OCI-LY1 (cell line): Measurements from ENCODE around the gene ZBTB8B.

ENCODE experiments used
- H2AFZ ChIP-seq: fragments of 200-600 bp; sonication (generic), shearing (Covaris generic); 2 replicates; pipeline ENCODE4 v1.6.0; 2014; ENCODE audit warnings: antibody characterized with exemption, mild to moderate bottlenecking, low read length
- H3F3A ChIP-seq: fragments of 200-600 bp; sonication (generic), shearing (Covaris generic); 2 replicates; pipeline ENCODE4 v1.6.0; 2014; ENCODE audit warnings: mild to moderate bottlenecking, antibody characterized with exemption, low read length, moderate library complexity; ENCODE audit not compliant: insufficient read depth
- H3K27ac ChIP-seq: fragments of 200-600 bp; sonication (generic); 2 replicates; pipeline ENCODE4 v1.5.1; 2014; ENCODE audit warnings: low read length, mixed run types, mild to moderate bottlenecking, low read depth; ENCODE audit not compliant: poor library complexity, severe bottlenecking
- H3K27me3 ChIP-seq: fragments of 200-600 bp; sonication (generic); 2 replicates; pipeline ENCODE4 v1.6.0; 2014; ENCODE audit warnings: antibody characterized with exemption, mild to moderate bottlenecking, low read length, moderate library complexity; ENCODE audit not compliant: insufficient read depth
- H3K36me3 ChIP-seq: fragments of 200-600 bp; sonication (generic); 2 replicates; pipeline ENCODE4 v1.6.1; 2014; ENCODE audit warnings: mild to moderate bottlenecking, antibody characterized with exemption, low read length, moderate library complexity, mixed read lengths; ENCODE audit not compliant: insufficient read depth
- H3K4me1 ChIP-seq: fragments of 200-600 bp; sonication (generic); 2 replicates; pipeline ENCODE4 v1.5.1; 2014; ENCODE audit warnings: mild to moderate bottlenecking, low read length, moderate library complexity; ENCODE audit not compliant: insufficient read depth, severe bottlenecking
- H3K4me2 ChIP-seq: fragments of 200-600 bp; sonication (generic), shearing (Covaris generic); 2 replicates; pipeline ENCODE4 v1.6.1; 2014; ENCODE audit warnings: low read length
- H3K4me3 ChIP-seq: fragments of 200-600 bp; sonication (generic); 2 replicates; pipeline ENCODE4 v1.5.1; 2014; ENCODE audit warnings: low read length, low read depth, mild to moderate bottlenecking, mixed read lengths; ENCODE audit not compliant: poor library complexity, severe bottlenecking
- H3K79me2 ChIP-seq: fragments of 200-600 bp; shearing (Covaris generic); 2 replicates; pipeline ENCODE4 v1.6.1; 2016; ENCODE audit warnings: mixed run types, low read length, mixed read lengths; ENCODE audit not compliant: insufficient read depth
- H3K9ac ChIP-seq: fragments of 200-600 bp; sonication (generic), shearing (Covaris generic); 2 replicates; pipeline ENCODE4 v1.6.1; 2014; ENCODE audit warnings: mild to moderate bottlenecking, low read length, mixed read lengths
- H3K9me2 ChIP-seq: fragments of 200-600 bp; sonication (generic), shearing (Covaris generic); 2 replicates; pipeline ENCODE4 v1.6.1; 2014; ENCODE audit warnings: low read depth, mild to moderate bottlenecking, low read length, mixed read lengths
- H3K9me3 ChIP-seq: fragments of 200-600 bp; shearing (Covaris generic); 2 replicates; pipeline ENCODE4 v1.6.1; 2014; ENCODE audit warnings: low read length, mixed read lengths
- H4K20me1 ChIP-seq: fragments of 200-600 bp; sonication (generic), shearing (Covaris generic); 2 replicates; pipeline ENCODE4 v1.6.0; 2016; ENCODE audit warnings: mild to moderate bottlenecking, low read length; ENCODE audit not compliant: insufficient read depth
- CTCF ChIP-seq: fragments of 200-600 bp; sonication (generic), shearing (Covaris generic); IDR thresholded peaks from 2 replicates; pipeline ENCODE4 v1.5.1; 2017; ENCODE audit warnings: mild to moderate bottlenecking, antibody characterized with exemption, low read length, moderate library complexity, mixed read lengths
- EZH2 ChIP-seq: fragments of 200-600 bp; sonication (generic), shearing (Covaris generic); IDR thresholded peaks from 2 replicates; pipeline ENCODE4 v1.8.0; 2017; ENCODE audit warnings: borderline replicate concordance, mixed run types, mild to moderate bottlenecking, antibody characterized with exemption, low read length, moderate library complexity, mixed read lengths

ZBTB8B gene

GRCh38 chr1:32509939-32510338 is 45.1 kb downstream of the ZBTB8B start:
- no peaks in the 10 kb centered on the region for H3K27me3 ChIP-seq
- no peak overlapping the region for H2AFZ ChIP-seq
- no peak overlapping the region for H3K27ac ChIP-seq
- no peak overlapping the region for H3K4me3 ChIP-seq
- H3K79me2 ChIP-seq, result no peaks in the 10 kb centered on the region
- no peaks in the 10 kb centered on the region for H3K9me3 ChIP-seq
- no peaks in the 10 kb centered on the region for H4K20me1 ChIP-seq
- TF ChIP-seq EZH2, result no peak
- TF ChIP-seq CTCF, result no peak
- no peaks in the 10 kb centered on the region for H3F3A ChIP-seq
- no peak overlapping the region for H3K4me2 ChIP-seq
- no peak overlapping the region for H3K9ac ChIP-seq
- H3K4me1 ChIP-seq, result no peaks in the 10 kb centered on the region
- H3K36me3 ChIP-seq, result no peaks in the 10 kb centered on the region
- no peaks in the 10 kb centered on the region for H3K9me2 ChIP-seq
